OCI-LY3 (cell line): Measurements from ENCODE around the gene SIRPB2.

Experiments
- H2AFZ ChIP-seq: fragments of 200-600, 300-600 bp; shearing (Covaris generic); 2 replicates; pipeline ENCODE4 v1.6.0; 2014; ENCODE audit warnings: antibody characterized with exemption, low read depth, low read length
- H3K27ac ChIP-seq: fragments of 200-600, 300-600 bp; sonication (generic); 2 replicates; pipeline ENCODE4 v1.5.1; 2014; ENCODE audit warnings: mild to moderate bottlenecking, low read length, moderate library complexity, mixed read lengths
- H3K27me3 ChIP-seq: fragments of 200-600, 300-600 bp; sonication (generic); 2 replicates; pipeline ENCODE4 v1.6.1; 2014; ENCODE audit warnings: low read depth, low read length, mixed read lengths
- H3K36me3 ChIP-seq: fragments of 200-600, 300-600 bp; sonication (generic); replicated peaks from 2 replicates; pipeline ENCODE3; 2014; ENCODE audit warnings: low read depth, low read length, mixed read lengths
- H3K4me1 ChIP-seq: fragments of 300-600, 200-600 bp; sonication (generic); 2 replicates; pipeline ENCODE4 v1.6.1; 2014; ENCODE audit warnings: low read length, mixed read lengths
- H3K4me2 ChIP-seq: fragments of 200-600, 300-600 bp; sonication (generic); 2 replicates; pipeline ENCODE4 v1.6.1; 2014; ENCODE audit warnings: low read length, mixed read lengths
- H3K4me3 ChIP-seq: fragments of 300-600, 200-600 bp; sonication (generic); 2 replicates; pipeline ENCODE4 v1.5.1; 2014; ENCODE audit warnings: antibody characterized with exemption, mild to moderate bottlenecking, low read length, moderate library complexity
- H3K79me2 ChIP-seq: fragments of 300-600, 200-600 bp; shearing (Covaris generic); 2 replicates; pipeline ENCODE4 v1.6.1; 2014; ENCODE audit warnings: mild to moderate bottlenecking, low read length, mixed read lengths
- H3K9ac ChIP-seq: fragments of 300-600, 200-600 bp; shearing (Covaris generic); 2 replicates; pipeline ENCODE4 v1.6.0; 2014; ENCODE audit warnings: mild to moderate bottlenecking, low read length, moderate library complexity
- H3K9me3 ChIP-seq: fragments of 200-600, 300-600 bp; shearing (Covaris generic); 2 replicates; pipeline ENCODE4 v1.6.1; 2014; ENCODE audit warnings: low read length, mixed read lengths; ENCODE audit not compliant: insufficient read depth
- H4K20me1 ChIP-seq: fragments of 200-600, 300-600 bp; sonication (generic); 2 replicates; pipeline ENCODE4 v1.6.1; 2016; ENCODE audit warnings: low read length, mixed read lengths; ENCODE audit not compliant: insufficient read depth
- EZH2phosphoT487 ChIP-seq: fragments of 200-600 bp; shearing (Covaris generic); IDR thresholded peaks from 2 replicates; pipeline ENCODE4 v1.6.1; 2018; ENCODE audit warnings: antibody characterized with exemption, mixed run types, low read depth
- TF ChIP-seq, protein P1 (sequence below): fragments of 200-600, 300-600 bp; sonication (generic); IDR thresholded peaks from 2 replicates; pipeline ENCODE4 v1.5.1; 2014; ENCODE audit warnings: antibody characterized with exemption, low read length, low read depth

Gene SIRPB2

DNA sequence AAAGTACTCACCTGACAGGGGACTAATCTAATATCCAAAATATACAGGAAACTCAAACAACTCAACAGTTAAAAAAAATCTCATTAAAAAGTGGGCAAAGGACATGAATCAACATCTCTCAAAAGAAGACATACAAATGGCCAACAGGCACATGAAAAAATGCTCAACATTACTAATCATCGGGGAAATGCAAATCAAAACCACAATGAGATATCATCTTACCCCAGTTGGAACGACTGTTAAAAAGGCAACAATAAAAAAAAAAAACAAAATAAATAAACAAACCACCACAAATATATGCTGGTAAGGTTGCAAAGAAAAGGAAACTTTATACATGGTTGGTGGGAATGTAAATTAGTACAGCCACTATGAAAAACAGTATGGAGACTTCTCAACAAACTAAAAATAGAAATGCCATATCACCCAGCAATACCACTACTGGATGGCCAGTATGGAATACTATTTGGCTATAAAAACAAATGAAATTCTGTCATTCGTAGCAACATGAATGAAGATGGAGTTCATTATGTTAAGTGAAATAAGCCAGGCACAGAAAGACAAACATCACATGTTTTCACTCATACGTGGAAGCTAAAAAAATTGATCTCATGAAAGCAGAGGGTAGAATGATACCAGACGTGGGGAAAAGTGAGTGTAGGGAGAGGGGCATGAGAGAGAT is 6.6 kb downstream of the SIRPB2 start:
- peaks cover 35% of the 10 kb centered on the region for H3K27me3 ChIP-seq
- H3K9me3 ChIP-seq = no peaks in the 10 kb centered on the region; the same call in 1 of the 2 replicates
- no peaks in the 10 kb centered on the region for H3K79me2 ChIP-seq
- no peak overlapping the region for H3K4me2 ChIP-seq
- no peak overlapping the region for H3K9ac ChIP-seq
- no peak overlapping the region for H3K4me3 ChIP-seq
- H3K36me3 ChIP-seq = no peaks in the 10 kb centered on the region
- H3K4me1 ChIP-seq = peaks cover 13% of the 10 kb centered on the region; the same call in 1 of the 2 replicates
- TF ChIP-seq, protein P1, sequence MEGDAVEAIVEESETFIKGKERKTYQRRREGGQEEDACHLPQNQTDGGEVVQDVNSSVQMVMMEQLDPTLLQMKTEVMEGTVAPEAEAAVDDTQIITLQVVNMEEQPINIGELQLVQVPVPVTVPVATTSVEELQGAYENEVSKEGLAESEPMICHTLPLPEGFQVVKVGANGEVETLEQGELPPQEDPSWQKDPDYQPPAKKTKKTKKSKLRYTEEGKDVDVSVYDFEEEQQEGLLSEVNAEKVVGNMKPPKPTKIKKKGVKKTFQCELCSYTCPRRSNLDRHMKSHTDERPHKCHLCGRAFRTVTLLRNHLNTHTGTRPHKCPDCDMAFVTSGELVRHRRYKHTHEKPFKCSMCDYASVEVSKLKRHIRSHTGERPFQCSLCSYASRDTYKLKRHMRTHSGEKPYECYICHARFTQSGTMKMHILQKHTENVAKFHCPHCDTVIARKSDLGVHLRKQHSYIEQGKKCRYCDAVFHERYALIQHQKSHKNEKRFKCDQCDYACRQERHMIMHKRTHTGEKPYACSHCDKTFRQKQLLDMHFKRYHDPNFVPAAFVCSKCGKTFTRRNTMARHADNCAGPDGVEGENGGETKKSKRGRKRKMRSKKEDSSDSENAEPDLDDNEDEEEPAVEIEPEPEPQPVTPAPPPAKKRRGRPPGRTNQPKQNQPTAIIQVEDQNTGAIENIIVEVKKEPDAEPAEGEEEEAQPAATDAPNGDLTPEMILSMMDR = no peak
- TF ChIP-seq EZH2phosphoT487 = no peak
- no peak overlapping the region for H3K27ac ChIP-seq
- no peaks in the 10 kb centered on the region for H4K20me1 ChIP-seq
- H2AFZ ChIP-seq = no peak overlapping the region

DNA sequence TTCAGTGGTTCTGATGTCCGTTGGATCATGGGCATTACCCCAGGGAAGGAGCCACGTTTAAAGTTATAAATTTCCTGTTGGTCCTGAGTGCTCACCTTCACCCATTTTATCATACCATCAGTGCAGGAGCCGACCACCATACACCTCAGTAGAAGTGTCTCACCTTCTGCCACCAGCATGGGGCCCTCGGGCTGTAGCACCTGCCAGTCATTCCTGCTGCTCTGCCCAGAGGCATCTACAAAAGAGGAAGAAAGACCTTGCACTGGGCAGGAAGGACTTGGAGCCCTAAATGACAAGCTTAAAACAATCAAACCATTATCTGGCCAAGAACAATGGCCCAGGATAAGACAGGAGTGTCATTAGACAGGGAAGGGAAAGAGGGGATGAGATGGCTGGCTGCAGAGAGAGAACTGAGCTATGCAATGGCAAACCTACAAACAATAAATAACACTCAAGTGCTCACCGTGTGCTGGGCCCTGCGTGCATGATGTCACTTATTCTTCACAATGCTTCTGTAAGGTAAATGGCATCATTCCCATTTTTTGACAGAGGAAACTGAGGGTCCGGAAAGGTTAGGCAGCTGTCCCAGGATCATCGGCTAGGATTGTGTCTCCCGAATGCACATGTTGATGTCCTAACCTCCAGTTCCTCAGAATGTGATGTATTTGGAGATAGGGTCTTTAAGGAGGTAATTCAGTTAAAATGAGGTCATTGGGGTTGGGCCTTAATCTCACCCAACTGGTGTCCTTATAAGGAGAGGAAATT is 11.2 kb downstream of the SIRPB2 start:
- Histone ChIP-seq H3K9me3 (no peaks in the 10 kb centered on the region), H3K9ac (no peak overlapping the region), H3K27me3 (peaks cover 11% of the 10 kb centered on the region; the same call in 1 of the 2 replicates), H4K20me1 (no peaks in the 10 kb centered on the region), H3K4me3 (no peak overlapping the region), H2AFZ (no peak overlapping the region), H3K36me3 (no peaks in the 10 kb centered on the region), H3K27ac (no peak overlapping the region), H3K79me2 (no peaks in the 10 kb centered on the region), H3K4me1 (peaks cover 23% of the 10 kb centered on the region), H3K4me2 (no peak overlapping the region)
- TF ChIP-seq, protein P1 = no peak
- TF ChIP-seq EZH2phosphoT487 = no peak

DNA sequence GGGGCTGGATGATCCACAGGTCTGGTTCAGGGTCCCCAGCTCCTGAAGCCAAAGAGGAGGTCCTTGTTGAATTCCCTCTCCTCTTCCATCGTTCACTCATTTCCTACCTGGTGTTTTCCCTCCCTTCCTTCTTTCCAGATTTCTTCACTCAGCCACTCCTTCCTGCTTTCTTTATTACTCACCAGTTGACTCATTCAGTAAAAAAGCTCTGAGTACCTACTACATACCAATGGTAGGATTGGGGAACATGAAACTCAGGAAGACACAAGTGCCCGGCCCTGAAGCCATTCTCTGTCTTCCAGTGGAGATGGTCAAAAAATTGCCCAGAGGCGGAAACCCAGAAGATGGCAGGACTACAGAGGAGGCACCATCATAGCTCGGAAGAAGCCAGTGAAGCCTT is 12.7 kb downstream of the SIRPB2 start:
- H3K4me1 ChIP-seq = peaks cover 16% of the 10 kb centered on the region

More for the DNA sequence above, 12.7 kb downstream of the SIRPB2 start:
- H3K4me2 ChIP-seq = no peak overlapping the region
- TF ChIP-seq EZH2phosphoT487 = no peak
- TF ChIP-seq, protein P1 = no peak
- H2AFZ ChIP-seq = no peak overlapping the region
- H4K20me1 ChIP-seq = no peaks in the 10 kb centered on the region
- no peak overlapping the region for H3K4me3 ChIP-seq
- H3K27me3 ChIP-seq = peaks cover 1% of the 10 kb centered on the region; the same call in 1 of the 2 replicates
- H3K9ac ChIP-seq = no peak overlapping the region
- no peaks in the 10 kb centered on the region for H3K79me2 ChIP-seq
- H3K9me3 ChIP-seq = no peaks in the 10 kb centered on the region
- no peaks in the 10 kb centered on the region for H3K36me3 ChIP-seq
- H3K27ac ChIP-seq = no peak overlapping the region
